ENCODE data around the gene DPP6.
"Not testable (repeated sequence)": the region's sequence is repeated elsewhere in the genome, so short reads cannot be mapped to it uniquely, and the experiment has no call there.

DNA sequence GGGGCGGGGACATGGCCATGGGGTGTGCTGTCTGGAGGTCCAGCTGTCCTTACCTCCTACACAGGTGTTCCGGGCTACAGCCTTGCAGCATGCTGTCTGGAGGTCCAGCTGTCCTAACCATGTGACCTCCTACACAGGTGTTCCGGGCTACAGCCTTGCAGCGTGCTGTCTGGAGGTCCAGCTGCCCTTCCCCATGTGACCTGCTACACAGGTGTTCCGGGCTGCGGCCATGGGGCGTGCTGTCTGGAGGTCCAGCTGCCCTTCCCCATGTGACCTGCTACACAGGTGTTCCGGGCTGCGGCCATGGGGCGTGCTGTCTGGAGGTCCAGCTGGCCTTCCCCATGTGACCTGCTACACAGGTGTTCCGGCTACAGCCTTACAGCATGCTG, 623.8 kb downstream of the DPP6 start:
- TF ChIP-seq, protein P1, sequence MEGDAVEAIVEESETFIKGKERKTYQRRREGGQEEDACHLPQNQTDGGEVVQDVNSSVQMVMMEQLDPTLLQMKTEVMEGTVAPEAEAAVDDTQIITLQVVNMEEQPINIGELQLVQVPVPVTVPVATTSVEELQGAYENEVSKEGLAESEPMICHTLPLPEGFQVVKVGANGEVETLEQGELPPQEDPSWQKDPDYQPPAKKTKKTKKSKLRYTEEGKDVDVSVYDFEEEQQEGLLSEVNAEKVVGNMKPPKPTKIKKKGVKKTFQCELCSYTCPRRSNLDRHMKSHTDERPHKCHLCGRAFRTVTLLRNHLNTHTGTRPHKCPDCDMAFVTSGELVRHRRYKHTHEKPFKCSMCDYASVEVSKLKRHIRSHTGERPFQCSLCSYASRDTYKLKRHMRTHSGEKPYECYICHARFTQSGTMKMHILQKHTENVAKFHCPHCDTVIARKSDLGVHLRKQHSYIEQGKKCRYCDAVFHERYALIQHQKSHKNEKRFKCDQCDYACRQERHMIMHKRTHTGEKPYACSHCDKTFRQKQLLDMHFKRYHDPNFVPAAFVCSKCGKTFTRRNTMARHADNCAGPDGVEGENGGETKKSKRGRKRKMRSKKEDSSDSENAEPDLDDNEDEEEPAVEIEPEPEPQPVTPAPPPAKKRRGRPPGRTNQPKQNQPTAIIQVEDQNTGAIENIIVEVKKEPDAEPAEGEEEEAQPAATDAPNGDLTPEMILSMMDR (IDR thresholded peaks at IDR 0.05 in 4 of 5, conservative IDR thresholded peaks at IDR 0.05 in 1 of 5) = not testable (repeated sequence)
- TF ChIP-seq POLR2A (IDR thresholded peaks at IDR 0.05) = not testable (repeated sequence)
